ENCODE data around the gene LIX1. TPM values are rescaled to one million over a fixed set of nuclear protein-coding genes. Genes with fewer than 3 reads are reported as not detected.

The LIX1 gene
- total RNA-seq, 4 donors from 2014 or later, result 0.13 to 0.48 TPM; not detected in 2

DNA sequence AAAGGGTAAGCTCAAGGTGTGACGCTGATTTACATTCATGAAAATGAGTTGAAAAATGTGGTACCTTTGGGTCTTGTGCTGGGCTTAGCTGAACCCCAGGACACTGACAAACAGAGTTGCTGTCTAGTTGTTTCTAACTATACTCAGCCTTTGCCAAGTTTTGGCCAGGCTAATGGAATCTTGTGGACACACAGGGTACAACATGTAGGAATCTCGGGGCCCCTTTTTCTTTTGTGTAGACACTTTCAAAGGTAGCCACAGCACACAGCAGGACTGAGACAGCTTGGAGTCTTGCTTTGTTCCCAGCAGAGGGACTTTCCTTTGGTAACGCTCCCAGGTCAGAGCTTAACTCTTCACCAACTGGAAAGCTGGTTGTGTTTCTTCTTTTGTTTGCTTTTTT lies 7.8 kb downstream of the LIX1 start:
- Histone ChIP-seq H3K27me3 (no peaks in the 10 kb centered on the region), H3K4me3 (no peak overlapping the region), H3K4me1 (no peaks in the 10 kb centered on the region), H3K36me3 (no peaks in the 10 kb centered on the region), H3K9me3 (no peaks in the 10 kb centered on the region), H3K27ac (no peak overlapping the region)
- TF ChIP-seq POLR2AphosphoS5 (IDR thresholded peaks at IDR 0.05) (no peak), EP300 (IDR thresholded peaks at IDR 0.05) (no peak), POLR2A (IDR thresholded peaks at IDR 0.05) (no peak)
- TF ChIP-seq, protein P1, sequence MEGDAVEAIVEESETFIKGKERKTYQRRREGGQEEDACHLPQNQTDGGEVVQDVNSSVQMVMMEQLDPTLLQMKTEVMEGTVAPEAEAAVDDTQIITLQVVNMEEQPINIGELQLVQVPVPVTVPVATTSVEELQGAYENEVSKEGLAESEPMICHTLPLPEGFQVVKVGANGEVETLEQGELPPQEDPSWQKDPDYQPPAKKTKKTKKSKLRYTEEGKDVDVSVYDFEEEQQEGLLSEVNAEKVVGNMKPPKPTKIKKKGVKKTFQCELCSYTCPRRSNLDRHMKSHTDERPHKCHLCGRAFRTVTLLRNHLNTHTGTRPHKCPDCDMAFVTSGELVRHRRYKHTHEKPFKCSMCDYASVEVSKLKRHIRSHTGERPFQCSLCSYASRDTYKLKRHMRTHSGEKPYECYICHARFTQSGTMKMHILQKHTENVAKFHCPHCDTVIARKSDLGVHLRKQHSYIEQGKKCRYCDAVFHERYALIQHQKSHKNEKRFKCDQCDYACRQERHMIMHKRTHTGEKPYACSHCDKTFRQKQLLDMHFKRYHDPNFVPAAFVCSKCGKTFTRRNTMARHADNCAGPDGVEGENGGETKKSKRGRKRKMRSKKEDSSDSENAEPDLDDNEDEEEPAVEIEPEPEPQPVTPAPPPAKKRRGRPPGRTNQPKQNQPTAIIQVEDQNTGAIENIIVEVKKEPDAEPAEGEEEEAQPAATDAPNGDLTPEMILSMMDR (IDR thresholded peaks at IDR 0.05), result no peak
- no peak for DNase-seq (ENCODE audit: low spot score in 2 of 2)
- WGBS, result 84% methylated on average over 3 of the region's 3 CpGs

DNA sequence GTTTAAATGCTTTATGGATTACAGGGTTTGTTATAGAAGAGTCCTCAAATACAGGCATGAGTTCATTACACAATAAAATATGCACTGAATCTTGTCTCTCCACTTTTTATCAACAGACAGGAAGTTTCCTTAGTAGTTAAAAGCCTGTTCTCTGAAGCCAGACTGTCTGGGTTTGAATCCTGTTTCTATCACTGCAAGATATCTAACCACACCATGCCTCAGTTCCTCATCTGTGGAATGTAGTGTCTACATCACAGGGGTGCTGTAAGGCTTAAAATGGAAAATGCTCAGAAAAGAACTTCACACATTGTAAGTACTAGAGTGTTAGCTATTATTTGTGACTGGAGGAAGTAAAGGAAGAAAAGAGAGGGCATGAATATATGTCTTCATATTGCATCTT lies 9.3 kb downstream of the LIX1 start:
- TF ChIP-seq, protein P1 (IDR thresholded peaks at IDR 0.05), result no peak
- TF ChIP-seq EP300 (IDR thresholded peaks at IDR 0.05), result no peak
- TF ChIP-seq POLR2A (IDR thresholded peaks at IDR 0.05), result no peak
- TF ChIP-seq POLR2AphosphoS5 (IDR thresholded peaks at IDR 0.05), result no peak
- no peaks in the 10 kb centered on the region for H3K4me1 ChIP-seq

DNA sequence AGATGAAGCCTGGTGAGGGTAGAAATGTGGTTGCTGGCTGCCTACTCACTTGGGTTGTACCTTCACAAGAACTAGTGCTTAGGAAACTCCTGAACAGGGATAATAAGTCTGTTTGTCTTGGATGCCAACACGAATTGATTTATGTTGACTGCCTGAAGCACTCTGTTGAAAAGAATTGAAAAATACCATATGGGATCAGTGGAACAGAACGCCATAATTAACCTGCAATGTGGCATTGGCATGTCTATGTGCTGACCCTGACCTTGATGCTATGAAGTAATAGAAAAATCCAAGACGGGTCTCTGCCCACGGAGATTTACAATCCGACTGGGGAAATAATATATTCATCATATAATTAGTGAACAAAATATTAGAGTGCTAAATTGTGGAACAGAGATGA lies 10.5 kb downstream of the LIX1 start:
- Histone ChIP-seq H3K4me1 (no peaks in the 10 kb centered on the region), H3K27me3 (no peaks in the 10 kb centered on the region), H3K9me3 (no peaks in the 10 kb centered on the region), H3K27ac (no peak overlapping the region), H3K4me3 (no peak overlapping the region), H3K36me3 (no peaks in the 10 kb centered on the region)
- 67% methylated on average over 5 of the region's 5 CpGs for WGBS
- TF ChIP-seq POLR2AphosphoS5 (IDR thresholded peaks at IDR 0.05) (no peak), POLR2A (IDR thresholded peaks at IDR 0.05) (no peak), EP300 (IDR thresholded peaks at IDR 0.05) (no peak)
- TF ChIP-seq, protein P1 (IDR thresholded peaks at IDR 0.05), result no peak
- DNase-seq (ENCODE audit: low spot score in 2 of 2), result no peak

More for the DNA sequence above, 9.3 kb downstream of the LIX1 start:
- H3K4me3 ChIP-seq, result no peak overlapping the region
- H3K9me3 ChIP-seq, result no peaks in the 10 kb centered on the region
- H3K27me3 ChIP-seq, result no peaks in the 10 kb centered on the region
- no peak overlapping the region for H3K27ac ChIP-seq
- no peaks in the 10 kb centered on the region for H3K36me3 ChIP-seq
- no peak for DNase-seq (ENCODE audit: low spot score in 2 of 2)

DNA sequence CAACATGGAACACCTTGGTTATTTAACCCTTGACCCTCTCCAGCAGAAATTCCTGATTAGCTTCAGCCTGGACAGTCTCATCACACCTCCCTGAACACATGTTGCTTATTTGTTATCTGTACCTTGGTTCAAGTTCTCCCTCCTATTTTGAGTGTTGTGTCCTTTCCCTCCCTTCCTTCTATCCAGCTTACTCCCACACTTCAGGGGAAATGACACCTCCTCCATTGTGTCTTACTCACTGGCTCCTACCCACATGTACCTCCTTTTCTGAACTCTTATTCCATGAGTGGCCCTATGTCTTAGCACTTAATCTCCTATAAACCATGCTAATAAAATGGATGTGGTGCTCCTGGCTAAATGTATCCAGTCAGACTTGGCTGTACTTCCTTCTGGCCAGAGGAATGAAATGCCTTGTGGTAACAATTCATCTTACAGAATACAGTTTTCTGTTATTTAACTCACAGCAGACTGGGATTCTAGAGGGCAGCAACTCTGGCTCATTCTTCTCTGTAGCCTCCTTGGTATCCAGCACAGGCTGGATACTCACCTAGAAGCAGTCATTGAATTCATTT lies 11.2 kb downstream of the LIX1 start:
- Histone ChIP-seq H3K4me3 (no peak overlapping the region), H3K27ac (no peak overlapping the region), H3K27me3 (no peaks in the 10 kb centered on the region), H3K4me1 (no peaks in the 10 kb centered on the region), H3K9me3 (no peaks in the 10 kb centered on the region), H3K36me3 (no peaks in the 10 kb centered on the region)
- DNase-seq (ENCODE audit: low spot score in 2 of 2), result no peak
- TF ChIP-seq, protein P1 (IDR thresholded peaks at IDR 0.05), result no peak
- TF ChIP-seq EP300 (IDR thresholded peaks at IDR 0.05), result no peak
- TF ChIP-seq POLR2AphosphoS5 (IDR thresholded peaks at IDR 0.05), result no peak
- TF ChIP-seq POLR2A (IDR thresholded peaks at IDR 0.05), result no peak

DNA sequence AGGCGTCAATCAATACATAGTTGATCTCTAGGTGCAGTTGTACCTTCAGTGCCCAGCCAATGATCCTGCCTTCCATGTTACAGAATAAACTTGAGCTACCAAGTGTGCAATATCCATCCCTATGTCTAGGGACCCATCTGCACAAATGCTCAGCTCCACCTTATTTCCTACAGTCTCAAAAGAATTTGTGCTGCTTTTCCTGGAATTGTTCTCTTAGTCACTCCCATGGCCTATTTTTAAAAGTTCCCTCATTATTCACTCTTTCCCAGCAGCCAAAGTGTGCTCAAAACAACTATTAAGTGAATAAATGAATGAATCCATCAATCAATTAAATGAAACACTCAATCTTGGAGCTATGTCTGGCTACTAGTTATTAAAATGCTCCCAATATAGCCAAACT lies 14.7 kb downstream of the LIX1 start:
- WGBS, result 97% methylated on average over 1 of the region's 1 CpG
- no peak overlapping the region for H3K27ac ChIP-seq
- H3K27me3 ChIP-seq, result peaks cover 10% of the 10 kb centered on the region
- H3K36me3 ChIP-seq, result no peaks in the 10 kb centered on the region
- no peaks in the 10 kb centered on the region for H3K9me3 ChIP-seq
- TF ChIP-seq POLR2A (IDR thresholded peaks at IDR 0.05) (no peak), EP300 (IDR thresholded peaks at IDR 0.05) (no peak), POLR2AphosphoS5 (IDR thresholded peaks at IDR 0.05) (no peak)
- TF ChIP-seq, protein P1 (IDR thresholded peaks at IDR 0.05), result no peak
- H3K4me3 ChIP-seq, result no peak overlapping the region
- no peak for DNase-seq (ENCODE audit: low spot score in 2 of 2)
- H3K4me1 ChIP-seq, result no peaks in the 10 kb centered on the region
